MM.1S (cell line): Measurements from ENCODE around the gene CD79A.

Experiments
- CTCF ChIP-seq: fragments of 300-600 bp; sonication (generic); IDR thresholded peaks from 2 replicates; pipeline ENCODE4 v1.5.1; 2016; ENCODE audit warnings: antibody characterized with exemption, low read length, mixed read lengths
- EZH2 ChIP-seq: fragments of 300-600 bp; sonication (generic); optimal IDR thresholded peaks from 2 replicates; pipeline ENCODE3; 2017; ENCODE audit warnings: low read depth, mild to moderate bottlenecking, antibody characterized with exemption, low read length, mixed read lengths
- EZH2phosphoT487 ChIP-seq: fragments of 300-600 bp; sonication (generic); IDR thresholded peaks from 2 replicates; pipeline ENCODE4 v1.6.1; 2018; ENCODE audit warnings: antibody characterized with exemption, low read length

DNA sequence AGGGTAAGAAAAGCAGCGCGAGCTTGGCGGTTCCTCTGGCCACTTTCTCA, 32.3 kb upstream of the CD79A start, which contains the start of gene DMRTC2:
- TF ChIP-seq EZH2 (no peak), CTCF (no peak), EZH2phosphoT487 (no peak)
